Pancreas (tissue), 10 donors: ENCODE data around the gene ZDHHC20. TPM values are rescaled to one million over a fixed set of nuclear protein-coding genes. Genes with fewer than 3 reads are reported as not detected.

Experiments used
- ATAC-seq, 4 donors: fragments of 200-7000 bp; cut with Tn5 transposase; one replicate each; pipeline versions ENCODE4 v1.8.0 to v1.9.1; 2020; ENCODE audit warnings: mild to moderate bottlenecking in 4 of 4, moderate library complexity in 4 of 4
- DNase-seq, 6 donors: peaks; one replicate each; pipeline ENCODE4 v3.0.0-alpha.2; 2020
- FAIRE-seq: peaks from 2 replicates; lab custom pipeline; 2012; peaks lifted over from hg19 to GRCh38; lab: Jason Lieb, UNC
- H3K27ac ChIP-seq, 4 donors: fragments of 200-600 bp; sonication (generic); 1 replicate in 3 of 4; 2 replicates in 1 of 4; pipeline versions ENCODE4 v1.5.0 to v1.8.0; 2020
- H3K27me3 ChIP-seq, 4 donors: fragments of 200-600 bp; one replicate each; pipeline ENCODE4 v1.8.0; 2021
- H3K36me3 ChIP-seq, 3 donors: fragments of 200-600 bp; sonication (generic) in 1 of 3; one replicate each; pipeline versions ENCODE4 v1.5.0 to v1.8.0; 2020 to 2021
- H3K4me1 ChIP-seq, 3 donors: fragments of 200-600 bp; one replicate each; pipeline ENCODE4 v1.8.0; 2021
- H3K4me3 ChIP-seq, 4 donors: fragments of 200-600 bp; sonication (generic) in 2 of 4; one replicate each; pipeline versions ENCODE4 v1.5.0 to v1.8.0; 2020 to 2021
- H3K9me3 ChIP-seq, 4 donors: fragments of 200-600 bp; one replicate each; pipeline ENCODE4 v1.8.0; 2021
- CTCF ChIP-seq, 4 donors: fragments of 200-600 bp; sonication (generic) in 3 of 4; IDR thresholded peaks; one replicate each; pipeline versions ENCODE4 v1.5.0 to v1.8.0; 2021; ENCODE audit warnings: antibody characterized with exemption in 4 of 4
- WGBS, 2 donors: extraction: QIAGEN DNeasy Blood & Tissue Kit; methylation state at CpG; one replicate each; pipeline ENCODE4 v1.1.7; 2013; 5-methylcytosine and 5-hydroxymethylcytosine counted together
- intact Hi-C, 3 donors: fragments of 100-400 bp; cut with DNase I; formaldehyde crosslinking; loops; one replicate each; pipeline versions ENCODE4 v1.11.1 to v1.14.2; 2022
- polyA plus RNA-seq, 2 donors: library from polyadenylated mRNA; stranded (reverse); fragments of 200-250 nt; gene quantifications; one replicate each; pipeline ENCODE4 v1.2.3, GENCODE V29; 2013
- total RNA-seq, 6 donors: library from RNA; stranded (reverse); fragmentation: NEBNext Ultra II Directional in 4 of 6; extraction: Animal tissue kit (Norgen Biotek cat#: 25700) in 4 of 6; gene quantifications; one replicate each; pipeline versions ENCODE4 v1.2.1 to v1.2.4, GENCODE V29; 2021 to 2023
- donor health status: healthy with polysubstance abuse.
- donor health status: DM: no; HTN: no; CAD: no; lungs with moderate emphysema.
- donor health status: DM: no; HTN: no; CAD: no.
- donor health status: control.
- donor health status: control.
- donor health status: Bipolar disorder and iron deficiency.
- donor health status: DM: yes; HTN: yes; CAD: no.
- donor health status: DM: no; HTN: no; CAD: no.
- donor health status: DM: no; HTN: no; CAD: no.
- donor health status: DM: yes; HTN: yes; CAD: no.

Gene ZDHHC20
- total and polyA plus RNA-seq, 8 donors, result 4.6 to 30.1 (median 13.1) TPM

- Histone ChIP-seq H3K27ac (no peak overlapping the region), H3K36me3 (no peaks in the 10 kb centered on the region), H3K4me3 (no peak overlapping the region), H3K4me1 (no peaks in the 10 kb centered on the region), H3K9me3 (no peaks in the 10 kb centered on the region), H3K27me3 (no peaks in the 10 kb centered on the region)
- intact Hi-C loops, result no loop called here
- no peak for TF ChIP-seq CTCF (IDR thresholded peaks at IDR 0.05)
- FAIRE-seq, result no peak
- no peak for DNase-seq
- WGBS, 2 donors, result 74 to 85% methylated on average over 6 of the region's 6 CpGs
- no peak for ATAC-seq
These were observed 130.1 kb downstream of the ZDHHC20 start for GRCh38 chr13:21328836-21329477.

DNA sequence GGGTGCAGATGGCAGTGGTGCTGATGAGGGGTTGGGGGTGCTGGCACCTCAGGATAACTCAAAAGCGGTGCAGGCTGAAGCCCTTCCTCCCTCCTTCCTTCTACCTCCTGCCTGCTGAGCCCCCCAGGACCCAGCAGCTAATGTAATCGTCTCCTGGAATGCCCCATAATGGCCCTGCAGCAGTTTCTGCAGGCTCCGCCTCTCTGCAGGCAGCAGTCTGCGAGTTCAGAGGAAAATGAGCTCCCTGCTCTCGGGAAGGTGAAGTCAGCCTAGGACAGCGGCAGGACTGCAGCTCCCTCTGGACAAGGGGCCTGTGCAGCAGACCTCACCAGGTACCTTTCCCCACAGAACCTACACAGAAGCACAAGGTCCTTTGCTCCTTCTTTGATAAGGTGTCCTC is 130.9 kb downstream of the ZDHHC20 start:
- H3K36me3 ChIP-seq, result no peaks in the 10 kb centered on the region
- no peak for DNase-seq
- no peak for TF ChIP-seq CTCF (IDR thresholded peaks at IDR 0.05)
- no peak overlapping the region for H3K4me3 ChIP-seq
- H3K9me3 ChIP-seq, result no peaks in the 10 kb centered on the region
- no peaks in the 10 kb centered on the region for H3K4me1 ChIP-seq
- no peak overlapping the region for H3K27ac ChIP-seq
- 67 to 74% methylated on average over 5 to 6 of the region's 6 CpGs for WGBS, 2 donors
- ATAC-seq, result no peak
- no peak for FAIRE-seq
- no peaks in the 10 kb centered on the region for H3K27me3 ChIP-seq
- intact Hi-C loops, result no loop called here

DNA sequence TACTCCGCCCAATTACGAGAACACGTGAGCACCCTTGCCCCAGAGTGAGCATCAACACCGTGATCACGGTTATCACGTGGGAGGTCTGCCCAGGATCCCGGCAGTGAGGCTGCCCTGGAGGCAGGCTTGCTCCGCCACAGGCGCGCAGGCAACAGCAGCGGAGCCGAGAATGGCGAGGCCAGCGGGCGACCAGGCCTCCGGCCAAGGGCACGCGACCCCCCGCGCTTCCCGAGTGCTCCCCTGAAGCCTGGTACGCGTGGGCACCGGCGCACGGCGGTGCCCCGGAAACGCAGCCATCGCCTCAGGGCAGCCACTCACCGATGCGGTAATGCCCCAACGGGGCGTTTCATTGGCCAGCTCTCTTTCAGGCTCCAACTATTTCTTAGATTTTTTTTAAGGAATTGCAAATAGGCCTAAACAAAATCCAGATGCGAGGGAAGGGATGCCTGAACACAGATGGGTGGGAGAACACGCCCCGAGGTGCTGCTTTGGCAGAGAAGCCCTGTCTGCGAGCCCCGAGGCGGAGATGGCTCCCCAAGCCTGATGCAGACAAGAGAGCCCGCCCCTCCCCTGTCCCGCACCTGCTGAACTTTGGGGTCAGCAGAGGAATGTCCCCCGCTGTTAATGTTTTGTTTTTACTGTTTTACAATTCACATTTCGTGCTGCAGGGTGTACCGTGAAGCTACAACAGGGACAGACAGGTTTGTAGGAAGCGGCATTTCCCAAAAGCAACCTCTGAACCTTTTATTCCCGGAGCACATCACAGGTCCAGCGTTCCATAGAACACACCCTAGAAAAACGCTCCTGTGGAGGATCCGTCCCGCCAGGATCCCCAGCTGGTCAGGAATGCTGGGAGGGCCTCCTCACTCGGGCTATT is 132.7 kb downstream of the ZDHHC20 start:
- FAIRE-seq (no peak), ATAC-seq (peak; percentile 74 to 94 (median 86)), DNase-seq (peak in 2 of 6 donors; percentile 25 to 65)
- Histone ChIP-seq H3K27ac (no peak overlapping the region), H3K4me3 (peak overlapping the region in 3 of 4 donors; percentile 22 to 50 (median 40)), H3K9me3 (no peaks in the 10 kb centered on the region), H3K4me1 (no peaks in the 10 kb centered on the region), H3K36me3 (no peaks in the 10 kb centered on the region), H3K27me3 (no peaks in the 10 kb centered on the region)
- TF ChIP-seq CTCF (IDR thresholded peaks at IDR 0.05), result no peak
- WGBS, 2 donors, result 25 to 28% methylated on average over 49 to 52 of the region's 52 CpGs
- intact Hi-C loops, result no loop called here

DNA sequence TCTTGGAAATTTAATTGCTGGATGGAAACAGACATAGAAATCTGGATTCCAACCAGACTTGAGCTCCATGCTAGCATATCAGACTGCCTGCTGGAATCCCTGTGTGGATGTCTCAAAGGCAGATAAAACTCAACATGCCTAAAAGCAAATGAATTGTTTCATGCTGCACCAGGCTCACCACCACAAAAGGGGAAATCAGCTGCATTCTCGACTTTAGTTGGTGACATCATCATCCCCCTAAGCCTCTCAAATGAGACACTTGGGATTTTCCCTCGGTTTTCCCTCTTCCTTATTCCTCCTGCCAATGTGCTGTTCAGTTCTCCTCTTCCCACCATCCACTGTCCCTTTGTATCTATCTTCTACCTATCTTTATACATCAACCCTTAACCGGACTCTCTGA is 134.3 kb downstream of the ZDHHC20 start:
- H3K27ac ChIP-seq, result no peak overlapping the region
- no peaks in the 10 kb centered on the region for H3K27me3 ChIP-seq
- no peak for FAIRE-seq
- H3K9me3 ChIP-seq, result no peaks in the 10 kb centered on the region
- H3K4me1 ChIP-seq, result no peaks in the 10 kb centered on the region
- TF ChIP-seq CTCF (IDR thresholded peaks at IDR 0.05), result no peak
- no peaks in the 10 kb centered on the region for H3K36me3 ChIP-seq
- 63 to 70% methylated on average over 3 of the region's 3 CpGs for WGBS, 2 donors
- intact Hi-C loops, result no loop called here
- no peak overlapping the region for H3K4me3 ChIP-seq
- ATAC-seq, result no peak
- DNase-seq, result no peak
